K562 (cell line): ENCODE measurements around the gene OTUD5. TPM values are rescaled to one million over a fixed set of nuclear protein-coding genes. Genes with fewer than 3 reads are reported as not detected.

ENCODE experiments used
- ADNP ChIP-seq: fragments of 200-800 bp; sonication (Bioruptor generic); IDR thresholded peaks from 2 replicates; pipeline ENCODE4 v1.6.1; 2016; ENCODE audit warnings: missing genetic modification characterization, missing compliant biosample characterization
- AFF1 ChIP-seq, 2 experiments: fragments of 450-650 bp; IDR thresholded peaks; 2 replicates each; pipeline ENCODE4 v1.6.1; 2018; ENCODE audit warnings: mild to moderate bottlenecking in 2 of 2, low read depth in 1 of 2; ENCODE audit not compliant: partially characterized antibody in 2 of 2
- BACH1 ChIP-seq: fragments of 200-800 bp; sonication (Bioruptor generic); IDR thresholded peaks from 2 replicates; pipeline ENCODE4 v1.6.1; 2016; ENCODE audit warnings: missing genetic modification characterization, missing compliant biosample characterization
- BCOR ChIP-seq: fragments of 450-650 bp; IDR thresholded peaks from 2 replicates; pipeline ENCODE4 v1.6.1; 2016
- BHLHE40 ChIP-seq: IDR thresholded peaks from 2 replicates; pipeline ENCODE4 v1.6.1; 2011; ENCODE audit warnings: low read length, improper control_type of control experiment
- ESRRA ChIP-seq: fragments of 450-650 bp; IDR thresholded peaks from 2 replicates; pipeline ENCODE4 v1.6.1; 2014; ENCODE audit warnings: low read depth, mild to moderate bottlenecking, moderate library complexity, borderline replicate concordance
- HDAC2 ChIP-seq: fragments of 450-650 bp; IDR thresholded peaks from 2 replicates; pipeline ENCODE4 v1.6.1; 2016; ENCODE audit warnings: mild to moderate bottlenecking
- MBD1 ChIP-seq: fragments of 250-450 bp; sonication (Bioruptor Pico); IDR thresholded peaks from 2 replicates; pipeline ENCODE4 v1.8.0; 2022; ENCODE audit warnings: inconsistent platforms
- PHB ChIP-seq: fragments of 250-450 bp; sonication (Bioruptor Pico); IDR thresholded peaks from 2 replicates; pipeline ENCODE4 v1.5.0; 2021
- SAFB2 ChIP-seq: fragments of 200-400 bp; formaldehyde crosslinking; IDR thresholded peaks from 2 replicates; pipeline ENCODE4 v1.6.1; 2018; ENCODE audit warnings: borderline replicate concordance, low read length, low read depth, moderate library complexity; ENCODE audit not compliant: severe bottlenecking
- STAT5A ChIP-seq: IDR thresholded peaks from 2 replicates; pipeline ENCODE4 v1.6.1; 2012; ENCODE audit warnings: low read length, inconsistent platforms, borderline replicate concordance
- TCFL5 ChIP-seq: fragments of 250-450 bp; sonication (Bioruptor Pico); conservative IDR thresholded peaks from 2 replicates; pipeline ENCODE4 v1.6.1; 2021; ENCODE audit warnings: mild to moderate bottlenecking, moderate library complexity, matching md5 sums
- ZBTB17 ChIP-seq: fragments of 450-650 bp; formaldehyde crosslinking; IDR thresholded peaks from 2 replicates; pipeline ENCODE4 v1.4.0; 2020; ENCODE audit warnings: mild to moderate bottlenecking
- ZBTB49 ChIP-seq: sonication (generic); formaldehyde crosslinking; IDR thresholded peaks from 2 replicates; pipeline ENCODE4 v1.8.0; 2022; ENCODE audit warnings: missing genetic modification reagents, mild to moderate bottlenecking, borderline replicate concordance
- ZFP30 ChIP-seq: fragments of 250-450 bp; sonication (Bioruptor Pico); IDR thresholded peaks from 2 replicates; pipeline ENCODE4 v1.8.0; 2022; ENCODE audit warnings: moderate library complexity, mild to moderate bottlenecking, inconsistent platforms, borderline replicate concordance
- ZNF121 ChIP-seq: sonication (generic); formaldehyde crosslinking; conservative IDR thresholded peaks from 2 replicates; pipeline ENCODE4 v1.8.0; 2022; ENCODE audit warnings: missing genetic modification reagents
- ZNF518B ChIP-seq: fragments of 250-450 bp; sonication (Bioruptor Pico); IDR thresholded peaks from 2 replicates; pipeline ENCODE4 v1.5.0; 2021; ENCODE audit warnings: mild to moderate bottlenecking, moderate library complexity
- ZSCAN29 ChIP-seq: fragments of 450-650 bp; IDR thresholded peaks from 2 replicates; pipeline ENCODE4 v1.6.1; 2017
- polyA plus RNA-seq, 8 experiments: library from polyadenylated mRNA; depleted of rRNA in 4 of 8; stranded (reverse) in 5 of 8; unstranded in 3 of 8; fragments of >200 nt; fragmentation: Nextera tagmentation in 2 of 8; fragmentation: Illumina TruSeq in 1 of 8; extraction: Ambion mirVana in 2 of 8; extraction: Trizol in 1 of 8; gene quantifications; 2 replicates each; pipeline versions ENCODE4 v1.2.1 to v1.2.3, GENCODE V29; 2011 to 2014; ENCODE audit warnings: inconsistent platforms in 1 of 8, missing spikeins in 1 of 8
- total RNA-seq, 7 experiments: library from RNA; depleted of rRNA in 6 of 7; stranded (reverse); fragments of >200 nt in 6 of 7; fragmentation: Illumina TruSeq in 2 of 7; extraction: Trizol in 2 of 7; gene quantifications; 2 replicates each; pipeline versions ENCODE4 v1.2.1 to v1.2.3, GENCODE V29; 2011 to 2021; ENCODE audit warnings: low replicate concordance in 1 of 7

OTUD5 gene
- total and polyA plus RNA-seq, 9 of the 15 experiments (the other 6 are each of a cell fraction or from before 2014, with no cell fraction given) = 3.6 to 102 (median 59.0) TPM

GRCh38 chrX:48942895-48943294 lies 14.5 kb downstream of the OTUD5 start (continued):
- TF ChIP-seq AFF1 (IDR thresholded peaks at IDR 0.05; ENCODE audit: low read depth in 1 of 2, partially characterized antibody in 2 of 2) (no peak), BHLHE40 (no peak), ZNF121 (no peak), MBD1 (CRISPR knock-in tag) (no peak), TCFL5 (CRISPR knock-in tag) (no peak), BCOR (peak; percentile 91), ZFP30 (no peak), ESRRA (peak; percentile 38; the same call in 1 of the 2 replicates), BACH1 (tag) (no peak; the same call in 1 of the 2 replicates), PHB (CRISPR knock-in tag) (no peak), ADNP (tag) (peak; percentile 75; the same call in 1 of the 2 replicates), ZBTB17 (CRISPR knock-in tag) (no peak), ZNF518B (CRISPR knock-in tag) (no peak), ZSCAN29 (no peak), ZBTB49 (CRISPR knock-in tag) (no peak), STAT5A (no peak), SAFB2 (no peak), HDAC2 (peak; percentile 75)
